Body of pancreas (tissue), 4 donors: ENCODE data around the gene COMT. TPM values are rescaled to one million over a fixed set of nuclear protein-coding genes. Genes with fewer than 3 reads are reported as not detected.
A peak's percentile ranks its signal among the peaks of the same experiment; 100 is the strongest.

ENCODE experiments used
- ATAC-seq: fragments of 150-250 bp; one replicate; pipeline ENCODE4 v1.9.1; 2016
- DNase-seq, 4 donors: peaks; one replicate each; pipeline ENCODE4 v3.0.0-alpha.2; 2019
- H3K27ac ChIP-seq, 4 donors: fragments of 200-600 bp; sonication (generic); 1 replicate in 3 of 4; 2 replicates in 1 of 4; pipeline versions ENCODE4 v1.5.1 to v1.6.1; 2016 to 2019; ENCODE audit warnings: mild to moderate bottlenecking in 1 of 4, mixed read lengths in 1 of 4, moderate library complexity in 1 of 4
- H3K27me3 ChIP-seq, 2 donors: fragments of 200-600 bp; sonication (generic); one replicate each; pipeline ENCODE4 v1.6.0; 2016; ENCODE audit warnings: mild to moderate bottlenecking in 1 of 2
- H3K36me3 ChIP-seq, 2 donors: fragments of 200-600 bp; sonication (generic); replicated peaks in 1 of 2; 2 replicates each; pipeline ENCODE4 v1.5.1; 2016; ENCODE audit warnings: low read depth in 2 of 2; ENCODE audit not compliant: insufficient read depth in 1 of 2
- H3K4me1 ChIP-seq: fragments of 200-600 bp; sonication (generic); one replicate; pipeline ENCODE4 v1.6.0; 2016
- H3K4me3 ChIP-seq, 2 donors: fragments of 200-600 bp; sonication (generic); 1 replicate in 1 of 2; 2 replicates in 1 of 2; pipeline ENCODE4 v1.5.1; 2016 to 2019
- H3K9me3 ChIP-seq, 3 donors: fragments of 200-600 bp; sonication (generic); 1 replicate in 2 of 3; 2 replicates in 1 of 3; pipeline ENCODE4 v1.5.1; 2016
- CTCF ChIP-seq, 7 experiments: fragments of 450-650 bp in 4 of 7; fragments of 200-600 bp in 3 of 7; sonication (generic) in 3 of 7; IDR thresholded peaks; one replicate each; pipeline ENCODE4 v1.5.1; 2016 to 2019; ENCODE audit warnings: antibody characterized with exemption in 7 of 7
- POLR2A ChIP-seq, 3 donors: fragments of 450-650 bp; IDR thresholded peaks; one replicate each; pipeline ENCODE4 v1.6.1; 2016; ENCODE audit warnings: antibody characterized with exemption in 3 of 3, mild to moderate bottlenecking in 2 of 3
- WGBS, 2 donors: methylation state at CpG; one replicate each; pipeline ENCODE4 v1.1.5; 2017; 5-methylcytosine and 5-hydroxymethylcytosine counted together
- intact Hi-C: fragments of 100-400 bp; cut with DNase I; formaldehyde crosslinking; loops from one replicate; pipeline ENCODE4 v1.15.1; 2023
- total RNA-seq, 2 donors: library from RNA; depleted of rRNA; stranded (reverse); fragments of >200 nt; gene quantifications; one replicate each; pipeline ENCODE4 v1.1.0, GENCODE V29; 2016

The COMT gene
- total RNA-seq, 2 donors from 2014 or later = 85.6 to 98.2 TPM

- Histone ChIP-seq H3K4me1 (no peaks in the 10 kb centered on the region), H3K27me3 (no peaks in the 10 kb centered on the region), H3K9me3 (no peaks in the 10 kb centered on the region), H3K36me3 (no peaks in the 10 kb centered on the region), H3K4me3 (no peak overlapping the region), H3K27ac (no peak overlapping the region)
- intact Hi-C loops = loop anchor here (5.0 to 10.0 kb wide), 2 partner anchors 152 to 325 kb away; no protein-coding TSS in a partner anchor
- WGBS, 2 donors = 69 to 74% methylated on average over 7 of the region's 9 CpGs
- DNase-seq = no peak
- TF ChIP-seq POLR2A (IDR thresholded peaks at IDR 0.05) (no peak), CTCF (IDR thresholded peaks at IDR 0.05) (no peak)
- peak; percentile 6 for ATAC-seq
These were observed 28.5 kb downstream of the COMT start for GRCh38 chr22:19970031-19970478.

- Histone ChIP-seq H3K27me3 (no peaks in the 10 kb centered on the region), H3K4me3 (no peak overlapping the region), H3K27ac (no peak overlapping the region), H3K4me1 (no peaks in the 10 kb centered on the region), H3K36me3 (no peaks in the 10 kb centered on the region), H3K9me3 (no peaks in the 10 kb centered on the region)
- ATAC-seq = peak; percentile 73
- intact Hi-C loops = loop anchor here (5.0 to 10.0 kb wide), 2 partner anchors 152 to 324 kb away; no protein-coding TSS in a partner anchor
- TF ChIP-seq CTCF (IDR thresholded peaks at IDR 0.05) = peak; percentile 73 to 97 (median 85)
- peak in 1 of 3 donors; percentile 14 for TF ChIP-seq POLR2A (IDR thresholded peaks at IDR 0.05)
- peak; percentile 65 to 75 (median 71) for DNase-seq
- WGBS, 2 donors = 42 to 64% methylated on average over 15 to 24 of the region's 25 CpGs
These were observed 29.1 kb downstream of the COMT start for GRCh38 chr22:19970479-19971275.

GRCh38 chr22:19971276-19972124, 29.9 kb downstream of the COMT start:
- Histone ChIP-seq H3K27ac (no peak overlapping the region), H3K27me3 (no peaks in the 10 kb centered on the region), H3K36me3 (no peaks in the 10 kb centered on the region), H3K4me1 (no peaks in the 10 kb centered on the region), H3K4me3 (no peak overlapping the region), H3K9me3 (no peaks in the 10 kb centered on the region)
- DNase-seq (no peak), ATAC-seq (no peak)
- intact Hi-C loops = loop anchor here (5.0 to 10.0 kb wide), 2 partner anchors 151 to 323 kb away; no protein-coding TSS in a partner anchor
- no peak for TF ChIP-seq POLR2A (IDR thresholded peaks at IDR 0.05)
- no peak for TF ChIP-seq CTCF (IDR thresholded peaks at IDR 0.05)
- WGBS, 2 donors = 63 to 69% methylated on average over 13 to 28 of the region's 28 CpGs

- no peak for ATAC-seq
- H3K27ac ChIP-seq = no peak overlapping the region
- H3K27me3 ChIP-seq = no peaks in the 10 kb centered on the region
- 78 to 91% methylated on average over 6 to 9 of the region's 9 CpGs for WGBS, 2 donors
- H3K4me3 ChIP-seq = no peak overlapping the region
- TF ChIP-seq POLR2A (IDR thresholded peaks at IDR 0.05) = no peak
- TF ChIP-seq CTCF (IDR thresholded peaks at IDR 0.05) = no peak
- H3K9me3 ChIP-seq = no peaks in the 10 kb centered on the region
- no peaks in the 10 kb centered on the region for H3K36me3 ChIP-seq
- no peak for DNase-seq
- intact Hi-C loops = loop anchor here (5.0 to 10.0 kb wide), 2 partner anchors 150 to 323 kb away; no protein-coding TSS in a partner anchor
- H3K4me1 ChIP-seq = no peaks in the 10 kb centered on the region
These were observed 30.7 kb downstream of the COMT start for GRCh38 chr22:19972251-19972650.
